ENCODE results near the gene MDH1B.

Gene MDH1B

GRCh38 chr2:206797376-206797775, 32.2 kb upstream of the MDH1B start:
- TF ChIP-seq JUND (IDR thresholded peaks at IDR 0.05; ENCODE audit: low read depth): no peak
- in situ Hi-C loops (cut with HindIII; ENCODE audit: low pct_unique_long_range_greater_than_20kb, low sequenced_read_pairs): no loop called here
- DNase-seq (ENCODE audit: low read depth in 1 of 2, low spot score in 1 of 2): no peak

DNA sequence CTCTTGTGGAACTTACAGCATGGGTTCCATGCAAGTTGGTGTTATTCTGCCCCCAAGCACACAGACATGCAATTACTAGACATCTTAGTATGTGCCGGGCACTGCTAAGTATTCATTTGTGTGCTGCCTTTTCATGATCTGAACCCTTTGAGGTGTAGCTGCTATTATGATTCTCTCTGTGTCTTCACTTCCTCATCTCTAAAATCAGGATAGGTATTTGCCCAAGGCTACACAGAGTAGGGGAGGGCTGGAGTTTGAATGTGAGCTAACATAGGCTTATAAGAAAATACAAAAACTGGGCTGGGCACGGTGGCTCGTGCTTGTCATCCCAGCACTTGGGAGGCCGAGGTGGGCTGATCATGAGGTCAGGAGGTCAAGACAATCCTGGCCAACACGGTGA, 27.5 kb upstream of the MDH1B start:
- no peak for TF ChIP-seq JUND (IDR thresholded peaks at IDR 0.05; ENCODE audit: low read depth)
- DNase-seq (ENCODE audit: low read depth in 1 of 2, low spot score in 1 of 2): peak in 1 of 2 experiments; percentile 20
- in situ Hi-C loops (cut with HindIII; ENCODE audit: low pct_unique_long_range_greater_than_20kb, low sequenced_read_pairs): no loop called here

- TF ChIP-seq JUND (IDR thresholded peaks at IDR 0.05; ENCODE audit: low read depth): no peak
- no peak for DNase-seq (ENCODE audit: low read depth in 1 of 2, low spot score in 1 of 2)
- in situ Hi-C loops (cut with HindIII; ENCODE audit: low pct_unique_long_range_greater_than_20kb, low sequenced_read_pairs): no loop called here
Observed at GRCh38 chr2:206790311-206790935, 25.3 kb upstream of the MDH1B start.

DNA sequence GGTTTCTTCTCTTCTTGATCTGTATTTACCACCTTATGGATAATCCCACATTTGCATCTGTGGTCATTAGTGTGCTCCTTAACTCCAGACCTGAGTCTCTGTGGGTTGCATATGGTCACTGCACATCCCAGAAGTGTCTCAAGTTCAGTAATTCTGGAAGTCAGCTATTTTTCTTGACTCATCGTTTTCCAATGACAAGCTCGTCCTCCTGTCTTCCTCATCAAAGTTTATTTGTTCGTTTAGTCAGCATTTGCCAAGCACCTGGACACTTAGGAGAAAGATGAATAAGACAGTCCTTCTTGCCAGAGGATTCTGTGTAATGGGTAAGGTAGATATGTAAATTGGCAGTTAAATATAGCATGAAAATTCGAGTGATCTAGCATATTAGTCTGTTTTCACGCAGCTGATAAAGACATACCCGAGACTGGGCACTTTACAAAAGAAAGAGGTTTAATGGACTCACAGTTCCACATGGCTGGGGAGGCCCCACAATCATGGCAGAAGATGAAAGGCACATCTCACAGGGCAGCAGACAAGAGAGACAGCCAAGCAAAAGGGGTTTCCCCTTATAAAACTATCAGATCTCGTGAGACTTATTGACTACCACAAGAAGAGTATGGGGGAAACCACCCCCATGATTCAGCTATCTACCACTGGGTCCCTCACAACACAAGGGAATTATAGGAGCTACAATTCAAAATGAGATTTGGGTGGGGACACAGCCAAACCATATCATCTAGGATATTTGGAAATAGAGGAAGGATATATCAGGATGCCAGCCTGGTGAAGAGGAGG, 19.6 kb upstream of the MDH1B start:
- in situ Hi-C loops (cut with HindIII; ENCODE audit: low pct_unique_long_range_greater_than_20kb, low sequenced_read_pairs): no loop called here
- no peak for TF ChIP-seq JUND (IDR thresholded peaks at IDR 0.05; ENCODE audit: low read depth)
- DNase-seq (ENCODE audit: low read depth in 1 of 2, low spot score in 1 of 2): no peak

DNA sequence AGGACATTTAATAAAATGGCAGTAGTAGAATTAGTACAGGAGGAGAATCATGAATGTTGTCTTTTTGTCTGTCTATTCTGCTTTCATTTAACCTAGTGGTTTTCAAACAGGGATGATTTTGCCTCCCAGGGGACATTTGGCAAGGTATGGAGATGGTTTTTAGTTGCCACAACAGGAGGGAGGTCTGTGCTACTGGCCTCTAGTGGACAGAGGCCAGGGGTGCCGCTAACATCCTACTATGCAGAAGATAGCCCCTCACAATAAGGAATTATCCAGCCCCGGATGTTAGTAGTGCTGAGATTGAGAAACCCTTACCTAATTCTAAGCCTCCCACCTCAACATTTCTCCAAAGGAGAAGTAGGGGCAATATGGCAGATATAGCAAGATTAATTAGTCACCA, 18.6 kb upstream of the MDH1B start:
- in situ Hi-C loops (cut with HindIII; ENCODE audit: low pct_unique_long_range_greater_than_20kb, low sequenced_read_pairs): no loop called here

DNA sequence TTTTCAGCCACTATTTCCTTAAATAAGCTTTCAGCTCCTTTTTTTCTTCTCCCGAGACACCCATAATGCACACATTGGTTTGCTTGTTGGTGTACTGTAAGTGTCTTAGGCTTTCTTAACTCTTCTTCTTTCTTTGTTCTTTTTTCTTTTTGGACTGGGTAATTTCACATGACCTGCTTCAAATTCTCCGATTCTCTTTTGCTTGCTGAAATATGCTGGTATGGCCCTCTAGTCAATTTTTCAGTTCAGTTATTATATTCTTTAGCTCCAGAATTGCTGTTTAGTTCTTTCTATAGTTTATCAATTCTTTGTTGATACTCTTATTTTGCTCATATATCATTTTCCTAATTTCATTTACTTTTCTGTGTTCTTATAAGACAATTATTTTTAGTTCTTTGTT, 15.5 kb upstream of the MDH1B start:
- TF ChIP-seq JUND (IDR thresholded peaks at IDR 0.05; ENCODE audit: low read depth): no peak
- no peak for DNase-seq (ENCODE audit: low read depth in 1 of 2, low spot score in 1 of 2)
- in situ Hi-C loops (cut with HindIII; ENCODE audit: low pct_unique_long_range_greater_than_20kb, low sequenced_read_pairs): no loop called here

More for the DNA sequence above, 18.6 kb upstream of the MDH1B start:
- no peak for TF ChIP-seq JUND (IDR thresholded peaks at IDR 0.05; ENCODE audit: low read depth)
- no peak for DNase-seq (ENCODE audit: low read depth in 1 of 2, low spot score in 1 of 2)

GRCh38 chr2:206776432-206776831, 11.3 kb upstream of the MDH1B start:
- in situ Hi-C loops (cut with HindIII; ENCODE audit: low pct_unique_long_range_greater_than_20kb, low sequenced_read_pairs): no loop called here
- no peak for TF ChIP-seq JUND (IDR thresholded peaks at IDR 0.05; ENCODE audit: low read depth)
- no peak for DNase-seq (ENCODE audit: low read depth in 1 of 2, low spot score in 1 of 2)

DNA sequence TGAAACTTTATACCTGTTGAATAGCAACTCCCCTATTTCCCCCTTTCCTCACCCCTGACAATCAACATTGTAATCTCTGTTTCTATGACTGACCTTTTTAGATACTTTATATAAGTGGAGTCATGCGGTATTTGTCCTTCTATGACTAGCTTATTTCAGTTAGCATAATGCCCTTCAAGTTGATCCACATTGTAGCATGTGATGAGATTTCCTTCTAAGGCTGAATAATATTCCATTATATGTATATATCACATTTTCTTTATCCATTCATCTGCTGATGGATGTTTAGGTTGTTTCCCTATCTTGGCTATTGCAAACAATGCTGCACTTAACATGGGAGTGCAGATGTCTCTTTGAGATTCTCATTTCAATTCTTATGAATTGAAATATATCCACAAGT, 9.7 kb upstream of the MDH1B start:
- no peak for TF ChIP-seq JUND (IDR thresholded peaks at IDR 0.05; ENCODE audit: low read depth)
- in situ Hi-C loops (cut with HindIII; ENCODE audit: low pct_unique_long_range_greater_than_20kb, low sequenced_read_pairs): no loop called here
- DNase-seq (ENCODE audit: low read depth in 1 of 2, low spot score in 1 of 2): no peak

- in situ Hi-C loops (cut with HindIII; ENCODE audit: low pct_unique_long_range_greater_than_20kb, low sequenced_read_pairs): no loop called here
- no peak for TF ChIP-seq JUND (IDR thresholded peaks at IDR 0.05; ENCODE audit: low read depth)
- no peak for DNase-seq (ENCODE audit: low read depth in 1 of 2, low spot score in 1 of 2)
Observed at GRCh38 chr2:206766057-206766930, 1.2 kb upstream of the MDH1B start.

GRCh38 chr2:206764673-206765241, 371 bp downstream of the MDH1B start:
- in situ Hi-C loops (cut with HindIII; ENCODE audit: low pct_unique_long_range_greater_than_20kb, low sequenced_read_pairs): no loop called here
- DNase-seq (ENCODE audit: low read depth in 1 of 2, low spot score in 1 of 2): no peak
- TF ChIP-seq JUND (IDR thresholded peaks at IDR 0.05; ENCODE audit: low read depth): no peak

GRCh38 chr2:206756816-206757215, 8.3 kb downstream of the MDH1B start:
- no peak for DNase-seq (ENCODE audit: low read depth in 1 of 2, low spot score in 1 of 2)
- TF ChIP-seq JUND (IDR thresholded peaks at IDR 0.05; ENCODE audit: low read depth): no peak
- in situ Hi-C loops (cut with HindIII; ENCODE audit: low pct_unique_long_range_greater_than_20kb, low sequenced_read_pairs): no loop called here

GRCh38 chr2:206740800-206741199, 24.3 kb downstream of the MDH1B start:
- TF ChIP-seq JUND (IDR thresholded peaks at IDR 0.05; ENCODE audit: low read depth): no peak
- in situ Hi-C loops (cut with HindIII; ENCODE audit: low pct_unique_long_range_greater_than_20kb, low sequenced_read_pairs): no loop called here
- no peak for DNase-seq (ENCODE audit: low read depth in 1 of 2, low spot score in 1 of 2)

All from T47D (cell line).